NCI-H1694 (cell line): Measurements from ENCODE around the gene CHP2.
"Not testable (repeated sequence)": the region's sequence is repeated elsewhere in the genome, so short reads cannot be mapped to it uniquely, and the experiment has no call there.

Experiments
- DNase-seq: peaks from one replicate; lab custom pipeline; 2025; lab: John Stamatoyannopoulos, UW

The CHP2 gene

GRCh38 chr16:23745263-23745662 is 9.6 kb upstream of the CHP2 start:
- no peak for DNase-seq

- DNase-seq, result no peak
These were observed 6.2 kb upstream of the CHP2 start for GRCh38 chr16:23748630-23749029.

DNA sequence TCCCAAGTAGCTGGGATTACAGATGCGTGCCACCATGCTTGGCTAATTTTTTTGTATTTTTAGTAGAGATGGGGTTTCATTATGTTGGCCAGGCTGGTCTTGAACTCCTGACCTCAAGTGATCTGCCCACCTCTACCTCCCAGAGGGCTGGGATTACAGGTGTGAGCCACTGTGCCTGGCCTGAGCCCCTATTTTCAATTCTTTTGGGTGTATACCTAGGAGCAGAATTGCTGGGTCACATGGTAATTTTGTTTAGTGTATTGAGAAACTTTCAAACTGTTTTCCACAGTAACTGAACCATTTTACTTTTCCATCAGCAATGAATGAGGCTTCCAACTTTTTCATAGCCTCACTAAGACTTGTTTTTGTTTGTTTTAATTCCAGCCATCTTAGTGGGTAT is 3.8 kb upstream of the CHP2 start:
- not testable (repeated sequence) for DNase-seq

DNA sequence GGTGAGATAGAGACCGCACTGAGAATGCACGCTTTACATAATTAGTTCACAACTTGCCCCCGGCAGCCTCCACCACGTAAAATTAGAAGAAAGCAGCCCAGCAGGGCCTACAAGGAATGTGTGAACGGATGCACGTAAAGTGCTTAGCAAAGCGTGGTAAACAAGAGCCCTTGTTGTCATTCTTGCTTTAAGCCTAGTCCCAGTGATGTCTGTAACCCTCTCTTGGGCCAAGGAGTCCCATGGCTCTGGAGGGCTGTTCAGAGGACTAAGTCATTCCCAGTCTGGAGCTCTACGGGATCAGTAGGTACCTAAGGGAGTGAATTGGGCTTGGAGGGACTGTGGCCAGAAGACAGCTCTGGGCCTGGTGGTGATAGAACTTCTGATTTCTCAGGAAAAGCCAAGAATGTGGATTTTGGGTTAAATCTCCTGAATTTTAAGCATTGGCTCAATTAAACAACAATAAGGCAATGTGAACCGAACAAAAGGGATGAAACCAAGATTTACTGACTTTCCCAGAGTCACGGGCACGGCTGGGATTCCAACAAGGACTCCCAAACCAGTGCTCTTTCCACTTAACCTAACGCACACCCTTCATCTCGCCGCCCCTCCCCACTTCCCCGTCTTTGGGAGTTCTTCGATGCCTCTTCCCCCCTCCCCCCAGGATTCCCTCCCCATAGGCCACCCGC is 775 bp upstream of the CHP2 start:
- no peak for DNase-seq

DNA sequence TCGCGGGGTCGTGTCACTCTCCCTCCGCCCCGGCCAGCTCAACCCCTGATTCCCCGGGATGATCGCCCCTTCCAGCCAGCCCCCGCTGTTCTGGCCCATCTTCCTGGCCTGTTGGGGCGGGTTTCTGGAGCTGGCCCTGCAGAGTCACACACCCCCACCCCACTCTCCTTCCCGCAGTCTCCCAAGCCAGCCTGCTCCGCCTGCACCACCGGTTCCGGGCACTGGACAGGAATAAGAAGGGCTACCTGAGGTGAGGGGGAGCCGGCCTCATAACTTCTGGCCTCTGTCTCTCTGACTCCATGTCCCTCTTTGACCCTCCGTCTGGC is 621 bp downstream of the CHP2 start:
- no peak for DNase-seq

- DNase-seq, result no peak
These were observed 2.3 kb downstream of the CHP2 start for GRCh38 chr16:23757116-23757515.

DNA sequence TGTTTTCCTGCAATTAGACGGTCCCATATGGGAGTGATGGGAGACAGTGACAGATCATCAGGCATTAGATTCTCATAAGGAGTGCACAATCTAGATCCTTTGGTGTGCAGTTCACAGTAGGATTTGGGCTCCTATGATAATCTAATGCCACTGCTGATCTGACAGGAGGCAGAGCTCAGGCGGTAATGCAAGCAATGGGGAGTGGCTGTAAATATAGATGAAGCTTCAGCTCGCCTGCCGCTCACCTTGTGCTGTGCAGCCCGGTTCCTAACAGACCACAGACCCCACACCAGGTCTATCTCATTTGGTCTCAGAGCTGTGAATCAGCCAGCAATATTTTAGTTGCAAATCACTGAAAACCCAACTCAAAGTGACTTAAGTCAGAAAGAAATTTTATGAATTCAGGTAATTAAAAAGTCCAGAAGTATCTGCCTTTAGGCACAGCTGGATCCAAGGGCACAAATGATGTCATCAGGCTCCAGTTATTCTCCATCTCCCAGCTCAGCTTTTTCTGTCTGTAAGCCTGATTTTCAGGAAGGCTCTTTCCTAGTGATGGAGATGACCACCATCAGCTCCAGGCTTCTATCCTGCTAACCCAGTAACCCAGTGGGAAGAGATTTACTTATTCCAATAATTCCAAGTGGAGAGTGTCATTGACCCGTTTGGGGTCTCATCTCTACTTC is 3.3 kb downstream of the CHP2 start:
- DNase-seq, result no peak

DNA sequence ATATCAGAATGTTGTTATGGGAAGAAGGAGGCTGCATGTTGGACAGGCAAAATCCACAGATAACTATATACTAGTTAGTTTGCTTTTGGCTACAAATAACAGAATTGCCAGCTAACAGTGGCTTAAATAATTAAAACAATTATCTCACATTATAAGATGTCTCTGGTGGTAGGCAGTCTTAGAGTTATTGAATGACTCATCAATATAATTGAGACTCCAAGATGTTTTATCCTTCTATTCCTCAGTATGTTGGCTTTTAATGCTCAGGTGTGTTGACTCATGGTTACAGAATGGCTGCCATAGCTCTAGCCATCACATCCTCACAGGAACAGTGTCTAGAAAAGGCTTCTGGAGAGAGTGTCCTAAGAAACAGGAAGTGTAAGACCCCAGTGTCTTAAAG is 11.1 kb downstream of the CHP2 start:
- DNase-seq, result no peak

DNA sequence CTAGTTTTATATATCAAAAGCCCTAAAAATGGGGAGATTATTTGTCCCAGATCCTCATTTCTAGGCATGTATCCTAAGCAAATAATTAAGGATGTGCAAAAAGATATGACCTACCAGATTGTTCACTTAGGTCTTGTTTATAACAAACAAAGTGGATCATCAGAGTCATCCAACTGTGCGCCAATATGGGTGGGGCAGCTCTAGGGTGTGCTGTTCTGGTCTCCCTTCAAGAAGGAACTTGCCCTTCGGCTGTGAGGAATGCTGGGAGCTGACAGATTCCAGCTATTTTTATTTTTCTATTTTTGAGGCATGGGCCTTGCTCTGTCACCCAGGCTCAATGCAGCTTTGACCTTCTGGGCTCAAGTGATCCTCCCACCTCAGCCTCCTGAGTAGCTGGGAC is 13.8 kb downstream of the CHP2 start:
- no peak for DNase-seq

DNA sequence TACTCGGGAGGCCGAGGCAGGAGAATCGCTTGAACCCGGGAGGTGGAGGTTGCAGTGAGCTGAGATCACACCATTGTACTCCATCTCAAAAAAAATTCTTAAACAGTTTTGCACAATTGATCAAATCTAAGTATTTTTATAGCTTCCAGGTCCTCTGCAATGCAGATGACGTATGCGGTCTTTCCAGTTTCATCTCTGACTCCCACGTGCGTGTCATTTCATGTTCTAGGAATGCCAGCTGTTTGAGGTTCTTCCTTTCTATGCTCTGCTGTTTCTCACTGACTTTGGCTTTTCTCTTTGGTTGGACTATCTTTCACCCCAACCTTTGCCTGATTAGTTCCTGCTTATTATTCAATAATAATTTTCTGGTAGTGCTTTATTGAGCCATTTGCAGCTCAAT is 16.2 kb downstream of the CHP2 start:
- DNase-seq, result no peak

- no peak for DNase-seq
These were observed 16.8 kb downstream of the CHP2 start for GRCh38 chr16:23771642-23772041.

GRCh38 chr16:23773339-23773738 is 18.5 kb downstream of the CHP2 start:
- no peak for DNase-seq

DNA sequence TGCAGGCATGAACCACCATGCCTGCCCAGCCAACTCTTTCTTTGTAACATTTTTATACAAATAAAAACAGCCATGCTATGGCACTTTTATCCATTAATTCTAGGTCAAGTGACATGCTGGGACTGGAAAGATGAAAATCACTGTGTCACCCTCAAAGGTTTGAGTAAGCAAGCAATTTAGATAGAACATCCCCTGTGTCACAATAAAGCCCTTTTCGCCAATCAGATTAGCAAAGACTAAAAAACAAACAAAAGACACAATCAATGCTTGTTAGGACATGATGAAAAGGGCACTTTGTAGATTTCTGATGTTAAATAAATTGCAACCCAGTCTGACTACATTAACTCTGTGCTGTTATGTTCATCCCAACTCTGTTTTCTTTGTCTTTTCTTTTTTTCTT is 26.4 kb downstream of the CHP2 start:
- no peak for DNase-seq

GRCh38 chr16:23784811-23785447 is 30.1 kb downstream of the CHP2 start:
- DNase-seq, result no peak

DNA sequence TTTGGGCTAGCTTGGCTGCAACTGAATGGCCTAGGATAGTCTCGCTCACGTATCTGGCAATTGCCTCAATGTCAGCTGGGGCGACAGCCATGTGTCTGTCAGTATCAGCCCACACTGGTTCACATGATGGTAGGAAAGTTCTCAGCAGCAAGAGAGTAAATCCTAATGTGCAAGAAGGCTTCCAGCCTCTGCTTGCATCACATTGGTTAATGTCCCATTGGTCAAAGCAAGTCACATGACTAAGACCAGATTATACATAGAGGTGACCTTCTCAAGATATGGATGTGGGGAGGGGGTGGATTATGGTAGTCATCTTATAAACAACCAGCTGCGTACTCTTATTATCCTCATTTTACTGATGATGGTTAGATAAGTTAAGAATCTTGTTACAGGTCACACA is 31.0 kb downstream of the CHP2 start:
- no peak for DNase-seq

DNA sequence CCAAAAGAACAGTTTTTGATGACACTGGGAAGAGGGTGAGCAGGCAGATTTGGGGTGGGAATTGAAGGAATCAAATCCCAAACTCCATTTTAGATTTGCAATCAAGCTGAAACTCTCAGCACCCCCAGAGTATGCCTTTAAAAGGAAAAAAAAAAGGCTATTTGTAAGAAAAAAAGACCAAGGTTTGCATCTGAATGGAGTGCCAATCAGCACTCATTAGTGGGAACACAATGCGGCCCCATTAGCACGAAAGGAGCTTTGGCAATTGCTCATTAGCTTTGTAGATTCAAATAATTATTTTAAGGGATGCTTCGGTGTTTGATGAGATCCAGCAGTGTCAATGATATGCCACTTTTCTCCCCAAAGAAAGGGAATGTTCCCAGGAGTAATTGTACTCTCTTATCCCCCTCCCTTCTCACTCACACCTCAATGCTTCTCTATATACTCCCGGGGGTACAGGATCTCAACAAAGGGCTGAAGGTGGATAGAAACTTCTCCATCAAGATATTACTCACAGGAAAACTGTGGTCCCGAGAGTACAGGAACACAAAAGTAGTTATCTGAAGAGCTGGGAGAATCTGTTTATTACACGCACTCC is 32.2 kb downstream of the CHP2 start:
- DNase-seq, result no peak

DNA sequence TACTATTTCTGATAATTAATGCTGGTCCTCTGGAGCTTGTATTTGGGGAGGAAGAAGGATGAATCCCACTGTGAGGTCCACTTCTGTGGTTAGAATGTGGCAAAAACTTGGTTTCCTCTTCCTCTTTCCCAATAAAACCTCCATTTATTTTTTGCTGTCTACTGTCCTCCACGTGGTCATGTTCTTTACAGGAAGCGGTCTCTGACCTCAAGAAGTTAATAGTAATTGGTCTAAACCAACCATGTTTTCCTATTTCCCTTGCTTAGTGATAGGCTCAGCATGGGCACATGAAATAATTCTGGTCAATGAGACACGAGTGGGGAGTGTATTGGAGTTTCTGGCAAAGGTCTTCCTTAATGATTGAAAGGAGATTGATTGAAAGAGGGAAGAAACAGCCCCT is 33.9 kb downstream of the CHP2 start:
- no peak for DNase-seq

- no peak for DNase-seq
These were observed 40.6 kb downstream of the CHP2 start for GRCh38 chr16:23795378-23795777.

DNA sequence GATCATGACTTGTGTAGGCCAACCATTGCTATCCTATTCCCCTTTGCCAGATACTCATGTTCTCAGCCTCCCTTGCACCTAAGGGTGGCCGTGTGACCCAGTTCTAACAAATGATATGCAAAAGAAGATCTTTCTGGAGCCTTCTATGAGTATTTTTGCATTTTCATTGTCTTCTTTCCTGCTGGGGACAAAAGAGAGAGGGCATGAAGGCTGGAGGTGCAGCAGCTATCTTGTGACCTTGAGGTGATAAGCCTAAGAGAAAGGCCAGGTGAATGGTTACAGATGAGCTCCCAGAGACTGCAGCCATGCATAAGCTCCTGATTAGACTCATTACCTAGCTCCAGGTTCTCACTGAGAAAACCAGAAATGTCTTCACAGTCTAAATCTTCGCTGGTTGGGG is 42.1 kb downstream of the CHP2 start:
- no peak for DNase-seq

DNA sequence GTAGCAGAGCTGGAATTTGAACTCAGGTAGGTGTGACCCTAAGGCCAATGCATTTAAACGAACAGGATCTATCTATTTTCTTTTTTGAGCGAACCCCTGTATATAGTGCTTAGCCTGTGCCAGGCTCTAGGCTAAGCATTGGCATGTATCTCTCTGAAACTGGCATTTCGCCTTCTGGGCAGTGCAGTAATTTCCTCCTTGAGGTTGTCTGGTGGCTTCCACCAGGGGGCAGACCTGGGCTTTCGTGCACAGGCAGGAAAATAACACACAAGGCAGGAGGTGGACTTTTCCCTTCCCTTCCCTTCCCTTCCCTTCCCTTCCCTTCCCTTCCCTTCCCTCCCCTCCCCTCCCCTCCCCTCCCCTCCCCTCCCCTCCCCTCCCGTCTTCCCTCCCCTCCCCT is 46.6 kb downstream of the CHP2 start:
- peak; percentile 11 for DNase-seq

GRCh38 chr16:23802776-23803175 is 48.0 kb downstream of the CHP2 start:
- no peak for DNase-seq

DNA sequence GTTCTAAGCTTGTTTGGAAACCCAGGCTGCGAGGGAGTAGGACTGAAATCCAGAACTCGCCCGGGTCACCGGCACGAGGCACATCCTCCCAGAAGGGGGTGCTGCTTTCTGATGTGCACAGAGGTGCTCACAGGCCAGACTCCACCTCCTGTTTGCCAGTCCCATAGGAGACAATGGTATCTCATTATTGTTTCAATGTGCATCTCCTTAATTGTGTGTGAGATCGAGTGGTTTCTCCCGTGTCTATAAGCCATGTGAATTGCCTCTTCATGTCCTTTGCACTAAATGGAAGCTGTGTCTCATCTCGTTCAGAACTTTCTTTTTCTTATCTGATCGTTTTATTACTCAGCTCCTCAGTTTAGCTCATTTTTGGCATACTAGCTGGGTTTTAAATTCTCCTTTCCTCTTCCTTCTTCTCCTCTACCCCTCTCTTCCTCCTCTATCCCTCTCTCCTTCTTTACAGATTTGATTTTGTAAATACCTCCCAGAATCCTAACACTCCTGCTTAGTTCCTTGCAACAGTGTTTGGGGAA is 48.8 kb downstream of the CHP2 start:
- no peak for DNase-seq

GRCh38 chr16:23807028-23807427 is 52.2 kb downstream of the CHP2 start:
- no peak for DNase-seq
